HFF-Myc (cell line): ENCODE measurements around the gene HYAL2.

Experiments used
- DNase-seq: peaks from one replicate; pipeline ENCODE4 v3.0.0-alpha.2; 2011; ENCODE audit warnings: low read depth; ENCODE audit errors: extremely low read depth
- H3K4me3 ChIP-seq: replicated peaks from 2 replicates; pipeline ENCODE4 v1.5.1; 2011; ENCODE audit warnings: low read depth, mild to moderate bottlenecking, control low read depth, low read length
- TF ChIP-seq, protein P1 (sequence below): IDR thresholded peaks from 2 replicates; pipeline ENCODE4 v1.5.1; 2012; ENCODE audit warnings: mild to moderate bottlenecking, low read depth, low read length, control low read depth; ENCODE audit errors: missing control alignments

HYAL2 gene

DNA sequence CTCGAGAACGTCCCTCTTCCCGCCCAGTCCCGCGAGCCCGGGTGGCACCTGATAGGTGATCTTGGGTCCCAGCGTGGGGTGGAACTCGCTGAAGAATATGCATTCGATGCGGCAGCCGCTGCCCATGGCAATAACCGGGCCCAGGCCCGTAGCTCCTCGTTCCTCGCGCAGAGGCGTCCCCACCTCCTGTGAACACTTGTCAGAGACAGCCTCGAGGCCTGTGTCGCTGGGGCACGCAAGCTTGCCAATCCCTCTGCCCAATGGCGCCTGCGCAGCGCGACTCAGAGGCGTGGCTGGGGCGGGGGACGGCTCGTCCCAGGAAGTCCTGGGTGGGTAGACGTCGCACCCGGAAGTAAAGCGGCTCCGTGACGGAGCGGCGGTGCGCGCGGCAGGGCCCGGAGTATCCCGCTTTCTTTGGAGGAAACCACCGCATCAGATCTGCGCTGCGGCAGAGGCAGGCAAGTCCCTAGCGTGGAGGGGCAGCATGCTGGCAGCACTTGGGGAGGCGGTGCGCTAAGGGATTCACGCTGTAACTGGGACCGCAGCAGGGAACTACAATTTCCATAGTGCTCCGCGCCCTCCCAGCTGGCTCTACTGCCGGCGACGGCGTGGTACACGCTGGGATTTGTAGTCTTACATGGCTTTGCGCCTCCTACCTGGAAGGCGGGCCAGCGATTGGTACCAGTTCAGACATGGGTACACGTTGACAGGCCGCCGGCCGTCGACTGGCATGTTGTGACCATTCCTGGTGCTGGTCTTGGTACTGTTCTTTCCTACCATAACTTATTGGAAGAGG, 28.2 kb upstream of the HYAL2 start, which contains the start of the genes CYB561D2 and NPRL2:
TSS of gene CYB561D2 (plus strand) at position 336 of the 796 bp plus-strand sequence. CDS start 572 bp downstream, outside the sequence.
TSS of gene NPRL2 (minus strand) at position 249 of the 796 bp plus-strand sequence. CDS start at position 126, 123 bp downstream.
- DNase-seq, result no peak
- H3K4me3 ChIP-seq, result peak within 1 kb of the TSS; percentile 75
- TF ChIP-seq, protein P1, sequence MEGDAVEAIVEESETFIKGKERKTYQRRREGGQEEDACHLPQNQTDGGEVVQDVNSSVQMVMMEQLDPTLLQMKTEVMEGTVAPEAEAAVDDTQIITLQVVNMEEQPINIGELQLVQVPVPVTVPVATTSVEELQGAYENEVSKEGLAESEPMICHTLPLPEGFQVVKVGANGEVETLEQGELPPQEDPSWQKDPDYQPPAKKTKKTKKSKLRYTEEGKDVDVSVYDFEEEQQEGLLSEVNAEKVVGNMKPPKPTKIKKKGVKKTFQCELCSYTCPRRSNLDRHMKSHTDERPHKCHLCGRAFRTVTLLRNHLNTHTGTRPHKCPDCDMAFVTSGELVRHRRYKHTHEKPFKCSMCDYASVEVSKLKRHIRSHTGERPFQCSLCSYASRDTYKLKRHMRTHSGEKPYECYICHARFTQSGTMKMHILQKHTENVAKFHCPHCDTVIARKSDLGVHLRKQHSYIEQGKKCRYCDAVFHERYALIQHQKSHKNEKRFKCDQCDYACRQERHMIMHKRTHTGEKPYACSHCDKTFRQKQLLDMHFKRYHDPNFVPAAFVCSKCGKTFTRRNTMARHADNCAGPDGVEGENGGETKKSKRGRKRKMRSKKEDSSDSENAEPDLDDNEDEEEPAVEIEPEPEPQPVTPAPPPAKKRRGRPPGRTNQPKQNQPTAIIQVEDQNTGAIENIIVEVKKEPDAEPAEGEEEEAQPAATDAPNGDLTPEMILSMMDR, result no peak

DNA sequence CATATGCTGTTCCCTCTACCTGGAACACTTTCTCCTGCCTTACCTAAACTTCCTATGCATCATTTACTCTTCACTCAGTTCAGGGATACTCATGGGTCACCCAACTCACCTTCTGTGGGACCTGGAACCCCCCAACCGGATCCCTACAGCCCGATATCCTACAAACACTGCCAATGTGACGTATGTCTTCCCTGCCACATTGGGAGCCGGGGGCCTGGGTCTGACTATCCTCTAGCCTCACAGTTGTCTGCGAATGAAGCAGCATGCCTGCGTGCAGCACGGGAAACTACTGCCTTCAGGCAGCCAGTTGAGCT, 27.6 kb upstream of the HYAL2 start:
- DNase-seq, result no peak
- TF ChIP-seq, protein P1, result no peak
- H3K4me3 ChIP-seq, result peak overlapping the region; percentile 75

DNA sequence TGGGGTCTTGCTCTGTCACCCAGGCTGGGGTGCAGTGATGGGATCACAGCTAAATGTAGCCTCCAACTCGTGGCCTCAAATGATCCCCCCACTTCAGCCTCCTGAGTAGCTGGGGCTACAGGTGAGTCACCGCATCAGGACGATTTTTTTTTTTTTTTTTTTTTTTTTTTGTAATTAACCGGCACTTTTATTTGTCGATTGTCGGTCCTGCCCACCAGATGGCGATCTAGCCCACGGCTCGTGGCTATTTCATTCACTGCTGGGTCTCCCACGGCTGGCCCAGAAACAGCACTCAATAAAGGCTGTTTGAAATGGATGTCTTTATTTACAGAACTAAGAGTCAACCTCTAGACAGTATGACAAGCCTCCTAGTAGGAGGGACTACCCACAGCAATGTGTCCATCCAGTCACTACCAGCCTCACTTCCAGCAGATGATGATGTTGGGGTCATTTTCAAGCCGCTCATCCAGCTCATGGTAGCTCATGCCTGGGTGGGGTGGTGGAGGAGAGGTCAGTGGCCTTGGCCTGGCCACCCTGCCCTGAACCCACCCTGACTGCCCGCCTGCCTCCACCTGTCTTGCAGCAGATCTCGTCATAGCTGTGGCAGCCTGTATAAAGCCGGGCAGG, 24.8 kb upstream of the HYAL2 start:
- DNase-seq, result no peak

DNA sequence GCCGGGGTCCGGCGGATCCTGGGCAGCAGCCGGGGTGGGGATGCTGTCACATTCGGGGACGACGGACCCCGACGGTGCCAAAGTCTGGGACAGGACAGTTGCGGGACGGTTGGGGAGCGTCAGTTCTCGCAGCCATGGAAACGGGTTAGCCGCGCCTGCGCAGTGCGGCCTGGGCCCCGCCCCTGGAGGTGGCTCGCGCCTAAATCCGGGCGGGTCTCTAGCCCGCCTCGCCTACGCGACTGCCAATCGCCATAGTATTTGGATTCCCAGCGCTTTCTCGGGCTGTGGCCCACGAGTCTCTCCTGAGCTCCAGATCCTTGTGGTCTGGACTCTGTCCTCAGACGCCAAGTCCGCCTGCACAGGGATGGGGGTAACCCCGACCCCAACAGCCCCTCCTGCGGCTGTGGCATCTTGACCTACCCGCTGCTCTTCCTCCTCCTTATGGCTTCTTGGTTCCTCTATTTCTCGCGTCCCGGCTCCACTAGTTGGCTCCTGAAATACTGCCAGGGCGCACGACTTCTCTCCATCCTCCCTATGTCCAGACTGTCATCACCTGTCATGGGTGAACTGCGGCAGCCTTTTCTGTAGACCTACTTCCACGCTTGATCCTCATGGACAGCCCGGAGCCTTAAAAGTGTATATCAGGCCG, 23.2 kb upstream of the HYAL2 start, which contains the start of gene ZMYND10:
TSS of gene ZMYND10 (minus strand) at position 147 of the 649 bp plus-strand sequence. CDS start 153 bp downstream, outside the sequence.
- TF ChIP-seq, protein P1, result no peak
- DNase-seq, result no peak
- peak within 1 kb of the TSS; percentile 40 for H3K4me3 ChIP-seq

More for the DNA sequence above, 24.8 kb upstream of the HYAL2 start:
- TF ChIP-seq, protein P1, result peak; percentile 62
- no peak overlapping the region for H3K4me3 ChIP-seq

DNA sequence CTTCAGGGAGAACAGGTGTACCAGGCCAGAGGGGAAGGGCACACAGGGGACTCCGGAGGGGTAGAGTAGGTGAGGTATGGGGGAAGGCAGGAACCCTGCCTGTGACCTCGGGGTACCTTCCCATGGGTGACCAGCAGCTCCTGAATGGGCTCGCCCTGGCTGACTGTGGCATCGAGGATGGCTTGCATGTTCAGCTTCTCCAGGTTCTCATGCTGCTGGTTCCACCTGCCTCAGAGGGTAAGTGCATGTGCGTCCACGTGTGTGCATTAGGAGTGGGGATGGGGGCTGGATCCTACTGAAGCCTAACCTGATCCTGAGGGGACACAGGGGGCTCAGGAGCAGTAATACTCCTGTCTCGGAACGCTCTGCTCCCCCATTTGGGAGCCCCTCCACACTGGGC, 22.5 kb upstream of the HYAL2 start:
- DNase-seq, result no peak
- TF ChIP-seq, protein P1, result no peak
- peak overlapping the region; percentile 40 for H3K4me3 ChIP-seq

DNA sequence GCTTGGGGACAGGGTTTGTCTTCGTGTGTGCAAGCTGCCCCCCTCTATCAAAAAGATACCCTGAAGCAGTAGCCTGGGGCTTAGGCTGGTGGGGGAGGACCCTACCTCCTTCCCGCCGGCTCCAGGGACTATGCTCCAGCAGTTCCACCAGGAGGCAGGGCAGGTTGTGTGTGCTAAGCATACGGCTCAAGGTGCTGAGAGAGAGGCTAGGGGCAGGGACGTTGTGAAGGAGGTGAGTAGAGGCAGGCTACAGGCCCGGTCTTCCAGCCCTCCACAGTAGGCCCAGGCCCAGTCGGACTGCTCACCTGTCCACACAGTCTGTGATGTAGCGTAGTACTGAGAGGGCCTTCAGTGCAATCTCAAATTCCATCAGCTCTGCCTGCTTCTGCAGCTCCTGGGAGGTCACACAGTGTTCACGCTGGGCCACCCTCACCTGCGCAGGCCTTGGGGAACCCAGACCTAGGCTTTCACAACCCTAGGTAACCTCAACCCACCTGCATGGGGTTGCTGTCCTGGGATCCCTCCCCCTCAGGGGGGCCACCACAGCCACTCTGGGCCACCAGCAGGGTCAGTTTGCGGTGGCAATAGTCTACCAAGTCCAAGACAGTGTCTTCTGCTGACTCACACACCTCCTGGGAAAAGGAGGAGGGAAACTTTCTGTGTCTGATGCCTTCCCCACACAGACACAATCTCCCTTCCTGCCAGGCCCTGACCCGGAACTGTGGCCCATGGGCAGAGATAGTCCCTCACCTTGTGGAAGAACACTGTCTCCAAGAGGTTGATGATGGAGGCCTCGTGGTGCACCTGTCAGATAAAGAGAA, 20.5 kb upstream of the HYAL2 start:
- no peak overlapping the region for H3K4me3 ChIP-seq
- TF ChIP-seq, protein P1, result no peak
- no peak for DNase-seq
